GM08714 (cell line): ENCODE data around the gene ZNHIT1.
"Not testable (repeated sequence)": the region's sequence is repeated elsewhere in the genome, so short reads cannot be mapped to it uniquely, and the experiment has no call there.

Source experiments
- H3K4me3 ChIP-seq: fragments of 200-500 bp; sonication (Bioruptor generic); 2 replicates; pipeline ENCODE4 v1.5.1; 2014; ENCODE audit warnings: mild to moderate bottlenecking, low read length, inconsistent platforms
- ZNF274 ChIP-seq: IDR thresholded peaks from 2 replicates; pipeline ENCODE4 v1.6.1; 2012; ENCODE audit warnings: mild to moderate bottlenecking, low read depth, low read length

ZNHIT1 gene

GRCh38 chr7:101177644-101178043, 40.3 kb upstream of the ZNHIT1 start:
- TF ChIP-seq ZNF274, result no peak

GRCh38 chr7:101179117-101179516, 38.8 kb upstream of the ZNHIT1 start:
- no peak for TF ChIP-seq ZNF274
- H3K4me3 ChIP-seq, result no peak overlapping the region

More at GRCh38 chr7:101177644-101178043, 40.3 kb upstream of the ZNHIT1 start:
- no peak overlapping the region for H3K4me3 ChIP-seq

GRCh38 chr7:101179713-101180112, 38.3 kb upstream of the ZNHIT1 start:
- no peak for TF ChIP-seq ZNF274
- no peak overlapping the region for H3K4me3 ChIP-seq

- H3K4me3 ChIP-seq, result no peak within 1 kb of the TSS
- TF ChIP-seq ZNF274, result no peak
Measured at GRCh38 chr7:101180130-101180755, 37.7 kb upstream of the ZNHIT1 start, which contains the start of gene NAT16. NAT16 (minus strand) TSS chr7:101180293; CDS start chr7:101174807, 5,486 bp downstream.

- no peak for TF ChIP-seq ZNF274
- H3K4me3 ChIP-seq, result no peak overlapping the region
Measured at GRCh38 chr7:101185258-101185839, 32.6 kb upstream of the ZNHIT1 start.

- H3K4me3 ChIP-seq, result no peak overlapping the region
- no peak for TF ChIP-seq ZNF274
Measured at GRCh38 chr7:101186194-101186593, 31.8 kb upstream of the ZNHIT1 start.

GRCh38 chr7:101186844-101187428, 31.0 kb upstream of the ZNHIT1 start:
- H3K4me3 ChIP-seq, result no peak overlapping the region
- TF ChIP-seq ZNF274, result no peak

- no peak for TF ChIP-seq ZNF274
- no peak overlapping the region for H3K4me3 ChIP-seq
Measured at GRCh38 chr7:101189109-101189508, 28.9 kb upstream of the ZNHIT1 start.

- no peak for TF ChIP-seq ZNF274
- H3K4me3 ChIP-seq, result no peak overlapping the region
Measured at GRCh38 chr7:101195884-101196283, 22.1 kb upstream of the ZNHIT1 start.

GRCh38 chr7:101197991-101198390, 20.0 kb upstream of the ZNHIT1 start:
- no peak for TF ChIP-seq ZNF274
- H3K4me3 ChIP-seq, result no peak overlapping the region

- no peak for TF ChIP-seq ZNF274
- no peak overlapping the region for H3K4me3 ChIP-seq
Measured at GRCh38 chr7:101198476-101198875, 19.5 kb upstream of the ZNHIT1 start.

GRCh38 chr7:101199522-101199921, 18.4 kb upstream of the ZNHIT1 start:
- not testable (repeated sequence) for H3K4me3 ChIP-seq

GRCh38 chr7:101200504-101200861, 17.5 kb upstream of the ZNHIT1 start:
- TF ChIP-seq ZNF274, result no peak
- no peak overlapping the region for H3K4me3 ChIP-seq

- H3K4me3 ChIP-seq, result no peak within 1 kb of the TSS
- TF ChIP-seq ZNF274, result no peak
Measured at GRCh38 chr7:101200862-101201599, 16.9 kb upstream of the ZNHIT1 start, which contains the start of gene MOGAT3. MOGAT3 (minus strand) TSS chr7:101201036; CDS start chr7:101200854, 182 bp downstream.
